DND-41 (cell line): ENCODE measurements around the gene ZNF23.

Source experiments
- CTCF ChIP-seq: IDR thresholded peaks from 2 replicates; pipeline ENCODE4 v1.5.1; 2012; ENCODE audit warnings: borderline replicate concordance, low read length, moderate library complexity, mild to moderate bottlenecking; ENCODE audit not compliant: poor library complexity, severe bottlenecking; ENCODE audit errors: extremely low read depth
- EZH2 ChIP-seq: IDR thresholded peaks from 3 replicates; pipeline ENCODE4 v1.6.1; 2012; ENCODE audit warnings: borderline replicate concordance, low read depth, mild to moderate bottlenecking, moderate library complexity, low read length, inconsistent platforms; ENCODE audit not compliant: severe bottlenecking

DNA sequence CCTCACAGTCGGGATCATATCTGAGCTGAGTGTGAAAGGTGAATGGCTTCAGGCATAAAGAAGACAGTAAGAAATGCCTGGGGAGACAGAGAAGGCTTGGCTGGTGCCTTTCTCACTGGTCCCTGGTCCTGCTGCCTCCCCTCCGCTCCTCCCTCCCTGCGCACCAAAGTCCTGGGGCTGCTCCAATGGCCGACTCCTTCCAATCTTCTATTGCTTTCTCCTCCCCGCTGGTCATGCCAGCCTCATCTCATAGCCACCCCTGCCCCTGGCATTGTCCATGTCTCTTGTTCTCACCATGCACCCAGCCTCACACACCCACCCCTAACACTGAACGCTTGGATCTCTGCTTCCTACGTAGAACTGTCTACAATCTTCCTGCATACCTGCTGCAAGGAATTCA, 38.2 kb downstream of the ZNF23 start:
- TF ChIP-seq CTCF (no peak), EZH2 (no peak)
